IMR-90 (cell line): ENCODE data around the gene XPO6. TPM values are rescaled to one million over a fixed set of nuclear protein-coding genes. Genes with fewer than 3 reads are reported as not detected.

Experiments used
- ATAC-seq: fragments of 200-7000 bp; cut with Tn5 transposase; 2 replicates; pipeline ENCODE4 v1.9.1; 2020; ENCODE audit warnings: low read depth, mild to moderate bottlenecking, moderate library complexity
- BruUV-seq: library from RNA; stranded (reverse); fragments of 400-500 nt; replicated peaks from 2 replicates; lab custom pipeline; 2021; lab: Mats Ljungman, UMichigan
- CTCF ChIA-PET: fragments of 300-600 bp; formaldehyde crosslinking; extraction: SDS; loops from one replicate; lab custom pipeline; 2021; ENCODE audit warnings: antibody characterized with exemption; lab: Yijun Ruan, JAX
- POLR2A ChIA-PET: fragments of 300-600 bp; sonication (Branson Sonifier 250); formaldehyde crosslinking; loops from one replicate; lab custom pipeline; 2022; ENCODE audit warnings: antibody characterized with exemption; ENCODE audit not compliant: unreplicated experiment; lab: Charles Lee
- DNase-seq: peaks from one replicate; pipeline ENCODE4 v3.0.0; 2013
- H2AFZ ChIP-seq: replicated peaks from 2 replicates; pipeline ENCODE3; 2013; ENCODE audit warnings: low read length, mild to moderate bottlenecking; ENCODE audit not compliant: poor library complexity
- H2AK5ac ChIP-seq: 2 replicates; pipeline ENCODE4 v1.6.1; 2013; ENCODE audit warnings: low read depth, low read length, inconsistent platforms
- H2AK9ac ChIP-seq: replicated peaks from 2 replicates; pipeline ENCODE3; 2013; ENCODE audit warnings: mild to moderate bottlenecking, low read depth, low read length, moderate library complexity; ENCODE audit not compliant: poor library complexity
- H2BK120ac ChIP-seq: 2 replicates; pipeline ENCODE4 v1.6.1; 2013; ENCODE audit warnings: low read depth, low read length, inconsistent platforms
- H2BK15ac ChIP-seq: 3 replicates; pipeline ENCODE4 v1.6.1; 2013; ENCODE audit warnings: low read depth, low read length, inconsistent platforms
- H2BK20ac ChIP-seq: 2 replicates; pipeline ENCODE4 v1.6.1; 2013; ENCODE audit warnings: low read depth, mild to moderate bottlenecking, inconsistent platforms, low read length, moderate library complexity
- H2BK5ac ChIP-seq: 2 replicates; pipeline ENCODE4 v1.6.1; 2013; ENCODE audit warnings: mild to moderate bottlenecking, low read depth, low read length, inconsistent platforms; ENCODE audit not compliant: poor library complexity, severe bottlenecking
- H3K14ac ChIP-seq: replicated peaks from 2 replicates; pipeline ENCODE4 v1.6.1; 2013; ENCODE audit warnings: low read depth, low read length, inconsistent platforms
- H3K18ac ChIP-seq: 2 replicates; pipeline ENCODE4 v1.6.1; 2013; ENCODE audit warnings: low read depth, low read length, control low read depth
- H3K23ac ChIP-seq: 2 replicates; pipeline ENCODE4 v1.6.1; 2013; ENCODE audit warnings: low read depth, low read length, inconsistent platforms
- H3K27ac ChIP-seq: 2 replicates; pipeline ENCODE4 v1.5.1; 2013; ENCODE audit warnings: mild to moderate bottlenecking, control low read depth, low read length; ENCODE audit not compliant: insufficient read depth
- H3K27me3 ChIP-seq: 2 replicates; pipeline ENCODE4 v1.6.1; 2013; ENCODE audit warnings: low read length; ENCODE audit not compliant: control insufficient read depth, insufficient read depth
- H3K36me3 ChIP-seq: 2 replicates; pipeline ENCODE4 v1.6.1; 2013; ENCODE audit warnings: low read length, mixed read lengths; ENCODE audit not compliant: control insufficient read depth, insufficient read depth
- H3K4ac ChIP-seq: 2 replicates; pipeline ENCODE4 v1.6.1; 2013; ENCODE audit warnings: low read depth, low read length, inconsistent platforms
- H3K4me1 ChIP-seq: 2 replicates; pipeline ENCODE4 v1.6.1; 2013; ENCODE audit warnings: low read length, mixed read lengths; ENCODE audit not compliant: control insufficient read depth, insufficient read depth
- H3K4me2 ChIP-seq: 2 replicates; pipeline ENCODE4 v1.6.1; 2013; ENCODE audit warnings: low read depth, mild to moderate bottlenecking, control low read depth, low read length, moderate library complexity
- H3K4me3 ChIP-seq: 2 replicates; pipeline ENCODE4 v1.5.1; 2013; ENCODE audit warnings: low read depth, mild to moderate bottlenecking, control low read depth, low read length, moderate library complexity; ENCODE audit not compliant: insufficient read depth
- H3K56ac ChIP-seq: 2 replicates; pipeline ENCODE4 v1.6.1; 2013; ENCODE audit warnings: low read length, inconsistent platforms; ENCODE audit not compliant: insufficient read depth; ENCODE audit errors: extremely low read depth
- H3K79me1 ChIP-seq, 2 experiments: 2 replicates each; pipeline ENCODE4 v1.6.1; 2013; ENCODE audit warnings: low read length in 2 of 2, inconsistent platforms in 1 of 2, low read depth in 1 of 2
- H3K9ac ChIP-seq: 2 replicates; pipeline ENCODE4 v1.6.1; 2013; ENCODE audit warnings: low read depth, low read length, control low read depth
- H3K9me1 ChIP-seq: 2 replicates; pipeline ENCODE4 v1.6.1; 2013; ENCODE audit warnings: low read length, inconsistent platforms; ENCODE audit not compliant: insufficient read depth
- H3K9me3 ChIP-seq: 2 replicates; pipeline ENCODE4 v1.6.1; 2013; ENCODE audit warnings: low read length; ENCODE audit not compliant: control insufficient read depth, insufficient read depth
- H4K20me1 ChIP-seq: 2 replicates; pipeline ENCODE4 v1.6.1; 2013; ENCODE audit warnings: low read length, inconsistent platforms; ENCODE audit not compliant: insufficient read depth
- H4K5ac ChIP-seq: 2 replicates; pipeline ENCODE4 v1.6.1; 2013; ENCODE audit warnings: mild to moderate bottlenecking, low read depth, low read length, control low read depth
- H4K8ac ChIP-seq, 2 experiments: 2 replicates each; pipeline ENCODE4 v1.6.1; 2013; ENCODE audit warnings: low read depth in 2 of 2, low read length in 2 of 2, control low read depth in 1 of 2, inconsistent platforms in 1 of 2
- H4K91ac ChIP-seq: 2 replicates; pipeline ENCODE4 v1.6.1; 2013; ENCODE audit warnings: low read depth, low read length, inconsistent platforms; ENCODE audit not compliant: insufficient read depth
- BHLHE40 ChIP-seq: fragments of 150-350 bp; IDR thresholded peaks from 2 replicates; pipeline ENCODE4 v1.6.1; 2016; ENCODE audit warnings: mild to moderate bottlenecking, low read depth, low read length
- CEBPB ChIP-seq: IDR thresholded peaks from 2 replicates; pipeline ENCODE4 v1.6.1; 2012; ENCODE audit warnings: low read depth, low read length, improper control_type of control experiment
- FOS ChIP-seq: fragments of 150-350 bp; IDR thresholded peaks from 2 replicates; pipeline ENCODE4 v1.6.1; 2016; ENCODE audit warnings: low read depth, low read length
- MAFK ChIP-seq: IDR thresholded peaks from 2 replicates; pipeline ENCODE4 v1.6.1; 2012; ENCODE audit warnings: low read depth, low read length, improper control_type of control experiment
- MAZ ChIP-seq: IDR thresholded peaks from 2 replicates; pipeline ENCODE4 v1.6.1; 2012; ENCODE audit warnings: low read depth, mild to moderate bottlenecking, low read length, improper control_type of control experiment, moderate library complexity, borderline replicate concordance
- NFE2L2 ChIP-seq: fragments of 150-350 bp; IDR thresholded peaks from 2 replicates; pipeline ENCODE4 v1.6.1; 2016; ENCODE audit warnings: low read depth, mild to moderate bottlenecking, low read length
- RAD21 ChIP-seq: IDR thresholded peaks from 2 replicates; pipeline ENCODE4 v1.6.1; 2012; ENCODE audit warnings: low read length, improper control_type of control experiment
- RCOR1 ChIP-seq: IDR thresholded peaks from 2 replicates; pipeline ENCODE4 v1.6.1; 2012; ENCODE audit warnings: mild to moderate bottlenecking, low read length, improper control_type of control experiment; ENCODE audit not compliant: insufficient replicate concordance
- RFX5 ChIP-seq: IDR thresholded peaks from 2 replicates; pipeline ENCODE4 v1.8.0; 2012; ENCODE audit warnings: low read depth, mild to moderate bottlenecking, low read length, moderate library complexity
- SMC3 ChIP-seq: fragments of 150-350 bp; IDR thresholded peaks from 2 replicates; pipeline ENCODE4 v1.6.1; 2016; ENCODE audit warnings: low read depth, mild to moderate bottlenecking, antibody characterized with exemption, low read length, moderate library complexity
- WGBS, 2 experiments: methylation state at CpG; one replicate each; pipeline versions ENCODE4 v1.1.5 to v1.1.7; 2013; ENCODE audit warnings: missing lambda C conversion rate in 2 of 2; ENCODE audit not compliant: insufficient read length in 1 of 2; ENCODE audit errors: extremely low coverage in 2 of 2; 5-methylcytosine and 5-hydroxymethylcytosine counted together
- dilution Hi-C: fragments of 300-500 bp; cut with HindIII; formaldehyde crosslinking; loops from one replicate; pipeline ENCODE4 v1.14.3; 2018; ENCODE audit warnings: low sequenced_read_pairs; ENCODE audit not compliant: unreplicated experiment
- in situ Hi-C: fragments of 300-500 bp; cut with MboI; formaldehyde crosslinking; loops from 3 replicates; pipeline ENCODE4 v1.14.3; 2019; ENCODE audit warnings: low sequenced_read_pairs, inconsistent platforms, mixed read lengths
- intact Hi-C: fragments of 100-400 bp; cut with micrococcal nuclease; formaldehyde crosslinking; loops from 2 replicates; pipeline ENCODE4 v1.10.0; 2022
- polyA plus RNA-seq, 3 experiments: library from polyadenylated mRNA; depleted of rRNA; stranded (reverse); fragments of >200 nt; gene quantifications; 2 replicates each; pipeline ENCODE4 v1.2.3, GENCODE V29; 2012; ENCODE audit warnings: low replicate concordance in 1 of 3
- total RNA-seq: library from RNA; depleted of rRNA; stranded (reverse); fragments of >200 nt; gene quantifications from 2 replicates; pipeline ENCODE4 v1.2.3, GENCODE V29; 2012
- TF ChIP-seq, protein P1 (sequence below): fragments of 150-350 bp; IDR thresholded peaks from 2 replicates; pipeline ENCODE4 v1.6.1; 2016; ENCODE audit warnings: low read depth, mild to moderate bottlenecking, low read length, moderate library complexity, borderline replicate concordance

XPO6 gene
- total and polyA plus RNA-seq, 2 of the 4 experiments (the other 2 are of a cell fraction) = 108 to 184 TPM

DNA sequence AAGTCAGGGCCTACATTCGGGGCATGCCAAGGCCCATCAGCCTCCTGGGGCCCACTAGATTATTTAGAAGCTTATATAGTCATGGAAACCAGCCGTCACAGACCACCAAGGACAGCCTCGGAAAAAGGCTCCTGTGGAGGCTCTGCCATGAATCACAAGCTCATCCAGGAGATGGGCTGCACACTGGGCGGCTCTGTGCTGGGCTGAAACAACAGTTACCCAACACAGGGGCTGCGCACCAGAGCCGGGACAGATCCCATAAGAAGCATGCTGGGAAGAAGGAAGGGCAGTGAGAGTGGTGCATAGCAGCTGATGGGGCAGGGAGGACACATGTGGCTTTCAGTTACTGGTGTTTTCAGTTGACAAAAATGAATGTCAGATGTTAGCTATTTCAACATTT lies 80.6 kb downstream of the XPO6 start:
- H3K4ac ChIP-seq = no peak overlapping the region
- no peak overlapping the region for H2AK5ac ChIP-seq
- no peak overlapping the region for H2BK15ac ChIP-seq
- H2BK120ac ChIP-seq = no peak overlapping the region
- in situ Hi-C loops = no loop called here
- H4K20me1 ChIP-seq = peaks cover 14% of the 10 kb centered on the region; the same call in 1 of the 2 replicates
- H2AK9ac ChIP-seq = no peak overlapping the region
- H3K9me3 ChIP-seq = no peaks in the 10 kb centered on the region
- no peak overlapping the region for H3K18ac ChIP-seq
- no peak overlapping the region for H3K4me2 ChIP-seq
- peaks cover 72% of the 10 kb centered on the region for H3K36me3 ChIP-seq
- H3K4me1 ChIP-seq = no peaks in the 10 kb centered on the region
- peaks cover 42 to 58% of the 10 kb centered on the region in 2 experiments for H3K79me1 ChIP-seq
- 100% methylated on average over 3 of the region's 6 CpGs; no CpG with 5 or more reads in 1 of the 2 experiments for WGBS, 2 experiments
- no peak overlapping the region for H4K5ac ChIP-seq
- no peak overlapping the region for H2BK20ac ChIP-seq
- H4K8ac ChIP-seq = no peak overlapping the region
- no peak overlapping the region for H2AFZ ChIP-seq
- DNase-seq = no peak
- no peak overlapping the region for H4K91ac ChIP-seq
- BruUV-seq = no TSS peak
- no peak for ATAC-seq
- no peak overlapping the region for H3K9ac ChIP-seq
- H3K23ac ChIP-seq = no peak overlapping the region; the same call in 1 of the 2 replicates
- H3K4me3 ChIP-seq = no peak overlapping the region
- dilution Hi-C loops = no loop called here
- no peak overlapping the region for H2BK5ac ChIP-seq
- no peak overlapping the region for H3K27ac ChIP-seq
- H3K9me1 ChIP-seq = peaks cover 19% of the 10 kb centered on the region
- ChIA-PET CTCF (interaction anchor here (0.7 kb wide), 1 partner anchor 56 kb away, joined by 3 read pairs; no protein-coding TSS in a partner anchor), POLR2A (no interaction called here)
- intact Hi-C loops = no loop called here
- H3K56ac ChIP-seq = no peak overlapping the region
- no peak overlapping the region for H3K14ac ChIP-seq
- no peaks in the 10 kb centered on the region for H3K27me3 ChIP-seq
- TF ChIP-seq CEBPB (no peak), NFE2L2 (no peak), MAFK (no peak), RFX5 (no peak), FOS (no peak), MAZ (no peak), RCOR1 (no peak), RAD21 (no peak), BHLHE40 (no peak), SMC3 (no peak)
- TF ChIP-seq, protein P1, sequence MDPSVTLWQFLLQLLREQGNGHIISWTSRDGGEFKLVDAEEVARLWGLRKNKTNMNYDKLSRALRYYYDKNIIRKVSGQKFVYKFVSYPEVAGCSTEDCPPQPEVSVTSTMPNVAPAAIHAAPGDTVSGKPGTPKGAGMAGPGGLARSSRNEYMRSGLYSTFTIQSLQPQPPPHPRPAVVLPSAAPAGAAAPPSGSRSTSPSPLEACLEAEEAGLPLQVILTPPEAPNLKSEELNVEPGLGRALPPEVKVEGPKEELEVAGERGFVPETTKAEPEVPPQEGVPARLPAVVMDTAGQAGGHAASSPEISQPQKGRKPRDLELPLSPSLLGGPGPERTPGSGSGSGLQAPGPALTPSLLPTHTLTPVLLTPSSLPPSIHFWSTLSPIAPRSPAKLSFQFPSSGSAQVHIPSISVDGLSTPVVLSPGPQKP = no peak
